NCI-H1436 (cell line): ENCODE data around the gene TRAT1.
A peak's percentile ranks its signal among the peaks of the same experiment; 100 is the strongest.
"Not testable (repeated sequence)": the region's sequence is repeated elsewhere in the genome, so short reads cannot be mapped to it uniquely, and the experiment has no call there.

Source experiments
- DNase-seq: peaks from one replicate; lab custom pipeline; 2025; lab: John Stamatoyannopoulos, UW

The TRAT1 gene, protein sequence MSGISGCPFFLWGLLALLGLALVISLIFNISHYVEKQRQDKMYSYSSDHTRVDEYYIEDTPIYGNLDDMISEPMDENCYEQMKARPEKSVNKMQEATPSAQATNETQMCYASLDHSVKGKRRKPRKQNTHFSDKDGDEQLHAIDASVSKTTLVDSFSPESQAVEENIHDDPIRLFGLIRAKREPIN

DNA sequence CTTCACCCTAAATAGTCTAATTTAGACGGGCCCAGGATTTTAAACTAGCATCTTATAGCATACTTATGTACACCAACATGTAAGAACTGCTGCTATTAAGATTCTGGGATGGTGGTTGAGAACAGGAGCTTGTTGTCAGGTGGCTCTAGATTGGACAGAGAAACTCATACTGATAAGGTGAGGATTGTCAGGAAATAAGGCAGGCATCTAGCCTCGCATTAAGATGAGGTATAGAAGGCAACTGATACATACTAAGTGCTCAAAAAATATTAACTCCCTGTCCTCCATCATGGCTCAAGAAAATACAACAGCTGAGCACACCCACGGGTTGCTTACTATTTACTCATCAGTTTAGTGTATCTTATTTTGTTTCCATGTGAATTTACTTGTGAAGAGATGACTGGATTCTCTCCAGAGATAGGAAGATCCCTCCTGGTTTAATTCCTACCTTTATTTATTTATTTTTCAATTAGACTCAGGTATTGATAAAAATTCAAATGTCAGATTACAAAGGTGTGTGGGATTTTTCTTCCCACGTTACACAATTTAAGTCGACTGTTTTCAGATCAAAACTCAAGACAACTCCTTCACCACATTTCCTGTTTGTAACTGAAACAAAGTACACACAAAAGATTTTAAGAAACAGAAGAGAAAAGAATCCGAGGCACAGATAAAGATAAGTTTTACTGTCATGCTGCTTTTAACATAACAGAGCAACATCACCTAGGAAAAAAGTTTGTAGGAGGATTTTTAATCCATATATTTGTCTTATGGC, at the start of gene TRAT1:
TRAT1 (plus strand) TSS at position 664 of the 775 bp plus-strand sequence. CDS start 142 bp downstream, outside the sequence.
- DNase-seq, result no peak

DNA sequence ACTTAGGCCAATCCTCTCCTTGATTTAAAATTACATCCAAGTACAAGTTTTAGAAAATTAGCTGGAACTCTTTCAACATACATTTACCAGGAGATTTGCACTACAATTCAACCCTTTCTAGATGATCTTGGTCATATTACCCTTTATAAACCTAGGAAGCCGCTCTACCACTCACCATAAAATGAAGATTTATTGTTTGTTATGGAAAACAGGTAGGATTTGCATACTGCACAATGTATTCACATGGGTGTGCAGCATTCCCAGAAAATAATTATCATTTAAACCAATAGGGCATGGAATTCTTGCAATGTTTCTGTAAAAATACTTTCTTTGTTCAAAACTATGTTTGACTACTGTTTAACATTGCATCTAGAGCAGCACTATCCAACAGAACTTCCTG, 46.9 kb upstream of the TRAT1 start:
- no peak for DNase-seq

DNA sequence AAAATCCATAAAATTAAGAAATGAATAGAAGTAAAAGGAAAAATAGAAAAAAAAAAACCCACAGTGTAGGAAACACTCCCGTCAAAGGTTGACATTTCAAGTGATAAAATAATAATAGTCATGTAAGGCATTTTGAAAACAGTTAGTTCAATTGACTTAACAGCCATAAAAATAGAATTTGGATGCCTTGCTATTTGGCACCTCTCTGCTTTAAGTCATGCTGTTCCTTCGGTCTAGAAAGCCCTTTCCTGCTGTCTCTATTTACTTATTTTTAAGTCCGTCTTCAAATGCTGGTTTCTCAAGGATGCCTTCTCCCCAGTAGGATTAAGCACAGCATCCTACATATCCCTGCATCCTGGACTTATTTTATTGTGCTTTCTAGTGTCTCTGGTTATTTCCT, 43.1 kb upstream of the TRAT1 start:
- DNase-seq, result no peak

DNA sequence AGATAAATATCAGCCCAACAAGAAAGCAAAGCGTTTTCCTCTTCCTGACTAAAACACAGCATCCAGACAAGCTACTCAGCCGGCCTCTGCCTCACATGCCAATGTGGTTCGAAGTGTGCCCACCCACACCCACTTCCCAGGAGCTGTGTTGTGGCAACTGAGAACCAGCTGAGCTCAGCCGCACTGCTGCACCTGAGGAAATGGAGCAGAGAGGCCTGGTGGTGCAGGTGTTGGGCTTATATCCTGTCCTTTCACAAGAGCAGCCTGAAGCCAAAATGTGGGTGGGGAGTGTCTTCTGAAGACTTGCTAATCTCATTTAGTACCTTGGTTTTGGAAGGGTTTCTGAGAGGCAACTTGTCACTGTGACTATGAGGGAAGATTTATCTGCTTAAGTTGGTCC, 42.4 kb upstream of the TRAT1 start:
- DNase-seq, result no peak

DNA sequence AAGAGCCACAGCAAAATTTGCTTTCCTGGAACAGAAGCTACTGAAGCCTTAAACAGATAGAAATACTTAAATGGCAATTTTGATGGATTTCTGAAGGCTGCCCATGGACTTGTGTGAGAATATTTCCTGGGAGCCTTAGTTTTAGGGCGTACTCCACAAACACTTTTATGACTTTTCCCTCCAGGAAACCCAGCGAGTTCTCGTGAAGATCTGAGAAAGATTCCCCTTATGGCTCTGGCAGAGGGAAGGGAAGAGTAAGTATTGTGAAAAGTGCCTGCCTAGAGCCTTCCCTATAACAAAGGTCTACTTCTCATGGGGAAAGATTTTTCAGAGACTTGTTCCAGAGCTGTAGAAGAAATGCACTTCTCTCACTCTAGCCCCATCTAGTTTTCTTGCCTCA, 31.1 kb upstream of the TRAT1 start:
- DNase-seq, result no peak

DNA sequence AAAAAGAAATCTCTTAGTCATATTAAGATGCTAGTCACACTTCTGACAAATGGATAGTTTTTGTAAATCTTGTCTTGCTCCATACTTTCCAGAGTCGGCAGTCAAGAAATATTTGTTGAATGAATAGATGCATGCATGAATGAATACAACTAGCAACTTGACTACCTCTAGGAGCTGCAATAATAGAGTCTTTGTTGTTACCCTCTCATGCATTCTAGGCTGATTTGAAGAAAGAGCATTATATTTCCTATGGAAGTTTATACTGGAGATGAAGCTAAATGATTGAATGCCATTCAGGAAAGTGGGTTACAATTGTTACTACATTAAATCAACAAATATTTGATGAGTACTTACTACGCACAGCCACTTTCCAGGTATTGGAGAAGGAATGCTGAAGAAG, 18.1 kb upstream of the TRAT1 start:
- no peak for DNase-seq

DNA sequence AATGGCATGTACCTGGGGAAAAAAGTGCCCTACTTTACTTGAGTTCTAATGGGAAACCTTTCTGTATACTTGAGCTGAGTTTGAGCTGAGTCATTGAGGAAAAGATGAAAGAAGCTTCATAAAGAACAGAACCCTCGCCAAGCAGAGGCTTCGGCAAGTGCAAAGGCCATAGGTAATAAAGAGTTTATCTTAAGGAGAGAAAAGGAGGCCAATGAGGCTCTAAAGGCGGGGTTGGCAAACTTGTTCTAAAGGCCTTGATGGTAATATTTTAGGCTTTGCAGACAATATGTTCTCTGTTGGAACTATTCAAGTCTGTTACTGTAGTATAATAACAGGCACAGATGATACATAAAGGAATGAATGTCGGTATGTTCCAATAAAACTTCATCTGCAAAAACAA, 17.6 kb upstream of the TRAT1 start:
- no peak for DNase-seq

DNA sequence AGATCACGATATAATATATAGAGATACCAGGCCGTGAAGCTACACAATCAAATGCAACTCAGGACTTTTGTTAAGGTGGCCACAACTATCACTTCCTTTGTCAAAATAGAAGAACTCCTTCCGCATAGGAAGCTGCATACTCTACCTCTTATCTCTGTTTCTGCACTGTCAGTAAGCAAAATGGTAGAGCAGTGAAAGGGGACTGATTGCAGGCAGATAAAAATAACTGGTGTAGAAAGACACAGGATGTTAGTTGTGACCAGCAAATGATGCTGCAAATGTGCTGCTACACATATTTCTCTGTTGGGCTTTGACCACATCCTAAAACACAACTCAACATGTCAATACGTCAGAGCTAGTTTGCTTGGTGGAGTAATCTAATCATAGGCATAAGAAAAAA, 16.3 kb upstream of the TRAT1 start:
- DNase-seq, result no peak

DNA sequence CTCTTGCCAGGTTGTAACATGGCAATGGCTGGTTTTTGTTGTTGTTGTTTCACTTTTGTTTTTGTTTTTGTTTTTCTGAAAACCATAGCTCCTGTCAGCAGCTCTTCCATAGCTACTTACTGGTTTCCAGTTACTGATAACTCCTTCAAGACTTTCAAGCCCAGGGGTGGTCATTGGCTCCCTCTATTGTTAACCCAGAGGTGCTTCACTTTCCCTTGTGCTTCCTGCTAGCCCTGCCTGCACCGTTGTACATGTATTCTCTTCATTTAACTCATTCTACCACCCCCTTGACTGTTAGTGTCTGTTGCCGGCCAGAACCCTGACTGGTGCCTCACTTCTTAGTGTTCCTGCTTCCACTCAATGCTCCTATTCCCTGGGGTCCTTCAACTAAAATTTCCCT, 4.2 kb upstream of the TRAT1 start:
- DNase-seq, result peak; percentile 27

DNA sequence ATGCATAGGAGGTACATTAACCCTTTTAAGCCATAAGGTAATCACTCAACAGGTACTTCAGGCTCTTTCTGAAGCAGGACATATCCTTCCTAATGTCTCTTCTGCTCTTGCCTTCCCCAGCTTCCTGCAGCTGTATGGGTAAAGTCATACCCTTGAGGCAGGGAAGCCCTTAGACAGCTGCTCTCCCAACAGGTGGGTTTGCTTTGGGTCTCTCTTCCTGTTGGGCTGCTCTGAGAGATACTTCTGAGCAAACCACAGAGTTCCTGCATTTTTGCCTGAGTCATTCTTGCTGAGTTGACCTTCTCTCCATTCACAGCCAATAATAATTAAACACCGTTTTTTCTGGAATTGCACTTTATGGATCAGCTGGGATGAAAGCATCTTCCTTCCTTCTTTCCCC, 2.0 kb upstream of the TRAT1 start:
- DNase-seq, result no peak

DNA sequence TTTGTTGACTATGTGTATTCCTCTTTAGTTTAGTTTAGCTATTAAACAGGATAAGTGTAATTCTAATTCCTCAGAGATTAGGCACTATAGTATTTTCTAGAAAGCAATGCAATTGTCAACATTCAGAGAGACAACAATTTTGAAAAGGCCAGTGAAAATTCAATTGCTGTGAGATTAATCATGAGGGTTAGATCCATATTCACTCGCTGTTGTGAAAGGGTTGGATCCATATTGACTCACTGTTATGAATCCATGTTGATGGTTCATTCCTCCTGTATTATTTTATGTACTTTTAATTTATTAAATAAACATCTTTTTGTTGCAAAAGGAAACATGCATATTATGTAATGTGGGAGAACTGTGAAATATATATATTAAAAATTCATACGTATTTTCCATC, 641 bp downstream of the TRAT1 start:
- no peak for DNase-seq

DNA sequence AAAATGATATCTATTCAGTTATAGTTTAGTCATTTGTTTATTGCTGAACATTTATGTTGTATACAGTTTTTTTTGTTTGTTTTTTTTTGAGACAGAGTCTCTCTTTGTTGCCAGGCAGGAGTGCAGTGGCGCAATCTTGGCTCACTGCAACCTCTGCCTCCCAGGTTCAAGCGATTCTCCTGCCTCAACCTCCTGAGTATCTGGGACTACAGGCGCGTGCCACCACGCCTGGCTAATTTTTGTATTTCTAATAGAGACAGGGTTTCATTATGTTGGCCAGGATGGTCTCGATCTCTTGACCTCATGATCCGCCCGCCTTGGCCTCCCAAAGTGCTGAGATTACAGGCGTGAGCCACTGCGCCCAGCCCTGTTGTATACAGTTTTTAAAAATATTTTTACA, 1.2 kb downstream of the TRAT1 start:
- not testable (repeated sequence) for DNase-seq

DNA sequence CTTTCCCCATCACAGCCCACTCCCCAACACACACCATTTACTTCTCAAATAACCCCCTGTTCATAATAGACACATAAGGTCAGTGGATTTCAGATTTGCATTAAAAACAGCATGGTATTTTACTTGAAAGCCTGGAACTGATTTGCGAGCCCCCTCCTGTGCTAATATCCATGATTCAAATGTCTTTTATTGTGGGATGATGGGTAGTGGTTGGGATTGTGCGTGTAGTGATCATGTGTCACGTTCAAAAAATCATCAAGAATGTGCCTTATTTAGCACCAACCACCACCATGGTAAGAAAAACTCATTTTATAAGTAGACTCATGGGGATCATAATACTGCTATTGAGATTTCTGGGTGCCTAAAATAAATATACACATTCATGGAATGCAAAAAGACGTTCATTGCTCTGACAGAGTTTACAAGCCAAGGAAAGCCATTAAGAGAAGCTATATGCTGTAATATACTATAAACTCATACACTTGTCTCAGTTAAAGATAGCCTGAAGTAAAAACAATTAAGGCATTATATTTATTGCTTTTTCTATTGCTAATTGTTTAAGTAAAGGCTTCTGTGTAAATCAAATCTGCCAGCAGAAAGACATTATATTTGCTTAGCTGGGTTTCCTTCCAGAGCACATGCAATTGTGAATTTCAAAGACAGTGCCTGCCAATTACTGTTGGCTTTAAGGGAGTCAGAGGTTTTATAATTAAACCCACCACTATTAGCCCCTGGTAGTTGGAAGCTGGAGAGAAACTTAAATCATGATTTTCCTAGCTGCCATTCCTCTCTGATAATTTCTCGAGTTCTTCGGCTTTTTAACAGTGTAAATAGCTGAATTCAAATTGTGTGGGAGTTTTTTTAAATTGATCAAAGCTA, 4.0 kb downstream of the TRAT1 start:
- DNase-seq, result peak; percentile 50

DNA sequence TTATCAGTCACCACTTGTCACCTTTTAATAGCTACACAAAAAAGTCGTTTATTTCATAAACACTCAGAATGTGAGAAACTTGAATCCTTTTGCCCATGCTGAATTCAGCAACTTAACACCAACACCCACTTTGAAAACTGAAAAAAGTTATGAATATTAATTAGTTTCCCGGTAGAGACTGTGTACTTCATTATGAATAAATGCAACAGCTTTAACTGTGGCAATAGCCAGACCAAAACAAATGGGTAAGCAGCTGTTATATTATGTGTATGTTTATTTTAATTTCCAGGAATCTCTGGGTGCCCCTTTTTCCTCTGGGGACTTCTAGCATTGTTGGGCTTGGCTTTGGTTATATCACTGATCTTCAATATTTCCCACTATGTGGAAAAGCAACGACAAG, 7.8 kb downstream of the TRAT1 start:
- DNase-seq, result no peak

DNA sequence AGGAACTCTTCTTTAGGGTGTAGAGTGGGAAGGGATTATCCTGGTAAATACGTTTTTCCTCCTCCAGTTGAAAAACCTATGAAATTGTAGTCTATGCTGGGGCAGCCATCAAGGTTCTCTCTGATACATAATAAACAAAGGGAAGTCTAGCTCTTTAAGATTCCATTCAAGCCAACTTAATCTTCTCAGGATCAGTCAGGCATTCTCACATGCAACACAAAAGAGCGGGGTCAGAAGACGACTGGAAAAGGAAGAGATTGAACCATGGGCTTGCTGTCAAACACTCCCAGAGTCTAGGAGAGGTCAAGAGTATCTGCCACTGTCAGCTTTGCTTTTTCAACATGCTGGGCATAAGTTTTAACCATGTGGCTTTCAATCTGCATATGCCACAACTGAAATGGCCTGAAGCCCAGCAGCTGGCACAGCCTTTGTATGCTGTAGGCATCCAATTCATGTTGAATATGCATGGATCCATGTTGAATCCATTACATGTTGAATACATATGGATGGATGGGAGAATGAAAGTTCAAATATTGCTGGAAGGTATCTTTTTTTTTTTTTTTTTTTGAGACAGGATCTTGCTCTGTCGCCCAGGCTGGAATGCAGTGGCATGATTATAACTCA, 8.5 kb downstream of the TRAT1 start:
- DNase-seq, result no peak

DNA sequence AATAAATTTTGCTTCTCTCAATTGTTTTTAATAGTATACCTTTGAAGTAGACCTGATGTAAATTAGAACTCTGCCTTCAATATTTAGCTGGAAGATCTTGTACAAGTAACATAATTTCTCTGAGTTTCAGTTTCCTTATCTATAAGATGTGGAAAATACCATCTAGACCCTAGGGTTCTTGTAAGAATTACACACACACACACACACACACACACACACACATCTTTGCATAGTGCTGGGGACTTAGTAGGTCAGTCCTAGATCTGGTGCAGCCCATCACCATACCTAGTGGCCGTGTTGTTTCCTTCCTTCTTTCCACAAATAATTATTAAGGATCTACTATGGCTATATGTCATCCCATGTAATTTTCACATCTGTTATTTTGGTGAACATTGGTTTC, 11.0 kb downstream of the TRAT1 start:
- no peak for DNase-seq

DNA sequence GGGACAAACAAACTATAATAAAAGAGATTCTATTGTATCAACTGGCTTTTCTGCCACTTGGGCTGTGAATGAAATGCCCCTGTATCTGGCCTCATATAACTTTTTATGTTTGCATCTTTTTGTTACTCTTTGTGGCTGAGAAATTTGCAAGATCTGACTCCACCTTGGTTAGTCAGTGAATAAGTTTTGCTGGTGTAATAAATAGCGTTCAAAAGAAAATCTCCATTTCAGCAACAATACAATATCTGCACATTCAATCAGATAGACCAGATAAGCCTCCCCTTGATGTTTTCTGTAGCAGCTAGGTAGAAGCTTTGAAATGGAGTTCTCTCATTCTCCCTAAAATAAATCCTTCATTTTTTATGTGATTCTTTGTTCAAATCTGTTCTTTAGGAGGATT, 12.0 kb downstream of the TRAT1 start:
- DNase-seq, result no peak

DNA sequence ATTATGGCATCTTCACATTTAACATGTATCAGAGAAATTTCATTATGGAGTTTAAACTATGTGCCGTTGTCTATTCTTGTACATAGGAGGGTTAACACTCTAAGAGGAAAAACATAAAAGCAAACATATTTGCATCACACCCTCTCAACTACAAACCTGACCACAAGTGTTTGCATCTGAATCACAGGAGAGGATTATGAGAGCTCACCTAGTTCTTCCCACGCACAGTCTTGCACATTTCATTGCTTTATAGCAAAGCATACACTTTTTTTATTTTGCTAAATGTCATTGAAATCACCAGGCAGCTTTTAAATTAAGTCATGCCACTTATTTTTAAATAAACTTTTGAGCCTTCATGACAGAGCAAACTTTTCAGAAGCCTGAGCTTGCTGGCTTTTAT, 12.5 kb downstream of the TRAT1 start:
- DNase-seq, result no peak

DNA sequence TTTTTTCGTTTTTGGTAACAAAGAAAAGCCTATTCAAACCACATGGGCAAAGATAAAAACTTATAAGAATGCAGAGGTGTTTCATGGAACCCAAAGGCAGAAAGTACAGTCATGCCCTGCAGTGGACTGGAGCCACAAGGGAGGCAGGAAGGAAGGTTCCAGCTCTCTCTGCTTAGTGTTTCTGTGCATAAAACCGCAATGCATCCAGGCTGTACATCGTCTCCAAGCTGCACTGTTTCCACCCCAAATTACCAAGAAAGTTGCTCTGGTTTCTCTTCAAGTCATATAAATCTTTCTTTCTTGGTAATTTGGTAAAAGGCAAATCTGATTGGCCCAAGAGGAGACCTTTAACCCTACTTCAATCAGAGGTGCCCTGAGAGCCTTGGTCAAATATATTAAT, 15.8 kb downstream of the TRAT1 start:
- no peak for DNase-seq

DNA sequence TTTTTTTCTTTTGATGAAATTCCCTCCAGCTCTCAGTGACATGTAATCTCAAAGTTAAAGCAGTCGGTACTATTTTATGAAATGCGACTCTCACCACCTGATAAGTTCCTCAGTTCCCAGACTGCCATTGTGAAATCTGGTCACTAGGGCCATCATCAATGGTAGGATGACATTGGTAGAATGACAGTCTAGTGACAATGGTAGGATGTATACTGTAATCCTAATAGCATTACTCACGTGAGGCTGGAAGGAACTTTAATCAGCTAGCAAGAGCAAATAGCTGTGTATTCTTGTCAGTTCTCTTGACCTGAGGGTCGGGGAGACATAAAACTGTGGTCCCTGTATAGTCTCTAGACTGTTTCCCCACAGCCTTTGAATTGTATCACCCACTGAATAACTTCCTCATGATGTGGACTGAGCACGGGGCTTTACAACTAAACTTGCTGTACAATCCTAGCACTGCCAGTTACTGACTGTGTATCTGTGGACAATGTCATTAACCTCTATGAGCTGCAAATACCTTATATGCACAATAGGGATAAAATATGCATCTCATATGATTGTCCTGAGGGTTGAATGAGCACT, 23.2 kb downstream of the TRAT1 start:
- no peak for DNase-seq

DNA sequence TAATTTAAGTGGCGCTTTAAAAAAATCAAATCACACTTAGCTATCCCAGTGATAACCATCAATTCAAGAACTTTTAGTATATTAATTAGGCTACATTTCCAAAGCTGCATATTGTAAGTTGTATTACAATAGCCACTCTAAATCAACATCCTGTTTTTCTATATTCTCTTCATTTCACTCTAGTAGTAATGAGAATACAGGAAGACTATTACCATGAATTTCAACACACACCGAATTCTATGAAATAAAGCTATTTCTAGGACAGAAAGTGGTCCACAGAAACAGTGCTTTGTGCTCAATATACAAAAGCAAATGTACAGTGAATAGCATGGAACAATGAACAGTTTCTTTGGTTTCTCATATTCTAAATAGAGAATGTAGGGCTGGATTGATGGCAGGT, 24.6 kb downstream of the TRAT1 start:
- no peak for DNase-seq

DNA sequence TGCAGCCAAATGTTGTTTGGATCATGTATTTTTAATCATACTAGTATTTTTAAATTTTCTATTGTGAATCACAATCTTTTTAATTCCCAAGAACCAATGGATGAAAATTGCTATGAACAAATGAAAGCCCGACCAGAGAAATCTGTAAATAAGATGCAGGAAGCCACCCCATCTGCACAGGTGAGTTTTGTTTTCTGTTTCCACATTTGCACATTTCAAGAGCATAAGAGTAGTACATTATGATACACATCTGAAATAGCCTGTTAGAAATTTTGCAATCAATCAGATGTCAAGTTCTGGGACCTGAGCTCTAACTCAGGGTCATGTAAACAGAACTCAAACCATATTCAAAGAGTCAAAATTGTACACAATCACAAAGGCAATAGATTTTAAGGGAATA, 26.5 kb downstream of the TRAT1 start:
- DNase-seq, result no peak
